KBM-7 (cell line): Measurements from ENCODE around the gene DOCK3.
"Not testable (repeated sequence)": the region's sequence is repeated elsewhere in the genome, so short reads cannot be mapped to it uniquely, and the experiment has no call there.

Source experiments
- DNase-seq: peaks from one replicate; pipeline ENCODE4 v3.0.0-alpha.2; 2015
- in situ Hi-C: fragments of 300-500 bp; cut with MboI; formaldehyde crosslinking; loops from 2 replicates; pipeline ENCODE4 v1.14.3; 2020; ENCODE audit warnings: low sequenced_read_pairs, low pct_unique_long_range_greater_than_20kb, mixed read lengths

DOCK3 gene

DNA sequence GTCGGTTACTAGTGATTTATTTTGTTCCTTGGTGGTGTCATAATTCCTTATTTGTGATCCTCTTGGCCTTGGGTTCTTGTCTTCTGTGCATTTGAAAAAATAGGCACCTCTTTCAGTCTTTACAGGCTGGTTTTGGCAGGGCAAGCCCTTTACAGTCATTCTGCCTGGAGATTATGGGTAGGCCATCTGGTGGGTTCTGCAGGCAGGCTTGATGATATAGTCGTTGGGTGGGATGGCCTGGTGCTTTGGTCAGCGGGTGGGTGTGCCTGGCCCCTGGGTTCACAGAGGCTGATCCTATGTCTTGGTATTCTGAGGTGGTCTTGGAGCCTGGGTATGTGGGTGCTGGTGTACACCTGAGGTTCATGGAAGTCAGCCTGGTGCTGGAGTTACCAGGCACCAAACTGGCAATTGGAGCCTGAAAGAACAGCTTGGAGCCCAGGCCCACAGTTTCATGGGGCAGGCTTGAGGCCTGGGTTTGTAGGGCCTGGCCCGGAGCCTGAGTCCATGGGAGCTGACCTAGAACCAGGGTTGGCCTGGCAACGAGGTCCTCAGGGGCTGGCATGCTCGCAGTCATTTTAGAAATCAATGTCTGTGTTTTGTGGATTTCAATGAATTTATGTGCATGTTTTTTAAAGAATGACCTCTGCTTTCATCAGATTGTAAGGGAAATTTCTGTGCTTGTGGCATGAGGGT is 63.3 kb downstream of the DOCK3 start:
- in situ Hi-C loops, result no loop called here
- no peak for DNase-seq

DNA sequence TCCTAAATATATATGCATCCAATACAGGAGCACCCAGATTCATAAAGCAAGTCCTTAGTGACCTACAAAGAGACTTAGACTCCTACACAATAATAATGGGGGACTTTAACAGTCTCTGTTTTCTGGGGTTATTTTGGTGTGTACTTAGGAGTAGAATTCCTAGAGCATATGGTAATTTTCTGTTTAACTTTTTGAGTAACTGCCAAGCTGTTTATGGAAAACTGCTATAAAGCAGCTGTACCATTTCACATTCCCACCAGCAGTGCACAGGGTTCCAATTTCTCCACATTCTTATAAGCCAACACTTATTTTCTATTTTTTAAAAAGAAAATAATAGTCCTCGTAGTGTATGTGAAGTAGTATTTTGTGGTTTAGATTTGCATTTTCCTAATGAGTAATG is 68.9 kb downstream of the DOCK3 start:
- in situ Hi-C loops, result no loop called here
- DNase-seq, result no peak

DNA sequence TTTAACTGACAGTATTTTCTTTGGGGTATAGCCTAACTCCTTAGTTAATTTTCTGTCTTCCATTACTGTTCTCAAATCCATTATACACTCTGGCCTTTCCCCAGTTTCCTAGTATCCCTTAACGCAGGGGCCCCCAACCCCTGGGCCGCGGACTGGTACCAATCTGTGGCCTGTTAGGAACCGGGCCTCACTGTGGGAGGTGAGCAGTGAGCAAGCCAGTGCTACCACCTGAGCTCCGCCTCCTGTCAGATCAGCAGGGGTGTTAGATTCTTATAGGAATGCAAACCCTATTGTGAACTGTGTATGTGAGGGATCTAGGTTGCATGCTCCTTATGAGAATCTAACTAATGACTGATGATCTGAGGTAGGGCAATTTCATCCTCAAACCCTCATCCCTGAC is 75.1 kb downstream of the DOCK3 start:
- in situ Hi-C loops, result no loop called here
- DNase-seq, result no peak

DNA sequence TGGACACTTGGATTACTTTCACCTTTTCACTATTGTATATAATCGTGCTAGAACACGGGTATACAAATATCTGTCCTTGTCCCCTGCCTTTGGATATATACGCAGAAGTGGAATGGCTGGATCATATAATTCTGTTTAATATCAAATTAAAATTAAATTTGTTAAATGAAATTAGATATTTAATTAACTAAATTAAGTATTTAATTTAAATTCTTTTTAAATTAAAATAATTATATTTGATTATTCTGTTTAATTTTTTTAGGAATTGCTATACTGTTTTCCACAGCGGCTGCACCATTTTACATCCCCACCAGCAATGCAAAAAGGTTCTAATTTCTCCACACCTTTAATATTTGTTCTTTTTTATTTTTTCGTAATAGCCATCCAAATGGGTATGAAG is 84.3 kb downstream of the DOCK3 start:
- in situ Hi-C loops, result no loop called here

DNA sequence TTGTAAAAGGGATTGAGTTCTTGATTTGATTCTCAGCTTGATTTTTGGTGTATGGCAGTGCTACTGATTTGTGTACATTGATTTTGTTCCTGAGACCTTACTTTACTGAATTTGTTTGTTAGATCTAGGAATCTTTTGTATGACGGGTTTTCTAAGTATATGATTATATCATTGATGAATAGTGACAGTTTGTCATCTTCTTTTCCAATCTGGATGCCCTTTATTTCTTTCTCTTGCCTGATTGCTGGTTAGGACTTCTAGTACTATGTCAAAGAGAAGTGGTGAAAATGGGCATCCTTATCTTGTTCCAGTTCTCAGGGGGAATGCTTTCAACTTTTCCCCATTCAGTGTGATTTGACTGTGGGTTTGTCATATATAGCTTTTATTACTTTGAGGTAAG is 103.0 kb downstream of the DOCK3 start:
- no peak for DNase-seq
- in situ Hi-C loops, result no loop called here

More for the DNA sequence above, 84.3 kb downstream of the DOCK3 start:
- no peak for DNase-seq

DNA sequence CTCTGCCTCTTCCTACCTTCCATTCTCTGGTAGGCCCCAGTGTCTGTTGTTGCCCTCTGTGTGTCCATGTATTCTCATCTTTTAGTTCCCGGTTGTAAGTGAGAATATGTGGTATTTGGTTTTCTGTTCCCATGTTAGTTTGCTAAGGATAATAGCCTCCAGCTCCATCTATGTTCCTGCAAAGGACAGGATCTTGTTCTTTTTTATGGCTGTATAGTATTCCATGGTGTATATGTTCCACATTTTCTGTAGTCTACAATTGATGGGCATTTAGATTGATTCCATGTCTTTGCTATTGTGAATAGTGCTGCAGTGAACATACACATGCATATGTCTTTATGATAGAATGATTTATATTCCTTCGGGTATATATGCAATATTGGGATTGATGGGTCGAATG is 107.0 kb downstream of the DOCK3 start:
- in situ Hi-C loops, DNase-seq: not testable (repeated sequence)

DNA sequence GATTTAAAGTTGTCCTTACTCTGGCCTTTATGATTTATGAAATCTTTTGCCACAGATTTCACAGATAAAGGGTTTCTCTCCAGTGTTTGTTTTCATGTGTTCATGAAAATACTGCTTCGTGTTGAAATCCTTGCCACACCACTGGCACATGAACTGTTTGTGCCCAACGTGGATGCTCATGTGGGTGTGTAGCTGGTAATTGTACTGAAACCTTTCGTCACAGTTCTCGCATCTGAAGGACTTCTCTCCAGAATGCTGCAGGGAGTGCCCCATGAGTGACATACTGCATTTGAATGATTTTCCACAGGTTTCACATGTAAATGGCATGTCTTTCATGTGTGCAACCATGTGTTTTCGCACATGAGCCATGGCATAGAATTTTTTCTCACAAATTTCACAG is 111.9 kb downstream of the DOCK3 start:
- in situ Hi-C loops, result no loop called here
- DNase-seq, result no peak

DNA sequence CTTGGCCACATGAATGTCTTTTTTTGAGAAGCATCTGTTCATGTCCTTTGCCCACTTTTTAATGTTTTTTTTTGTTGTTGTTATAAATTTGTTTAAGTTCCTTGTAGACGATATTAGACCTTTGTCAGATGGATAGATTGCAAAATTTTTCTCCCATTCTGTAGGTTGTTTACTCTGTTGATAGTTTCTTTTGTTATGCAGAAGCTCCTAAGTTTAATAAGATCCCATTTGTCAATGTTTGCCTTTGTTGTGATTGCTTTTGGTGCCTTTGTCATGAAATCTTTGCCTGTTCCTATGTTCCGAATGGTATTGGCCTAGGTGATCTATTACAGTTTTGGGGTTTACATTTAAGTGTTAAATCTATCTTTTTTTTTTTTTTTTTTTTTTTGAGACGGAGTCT is 116.2 kb downstream of the DOCK3 start:
- in situ Hi-C loops, DNase-seq: not testable (repeated sequence)

DNA sequence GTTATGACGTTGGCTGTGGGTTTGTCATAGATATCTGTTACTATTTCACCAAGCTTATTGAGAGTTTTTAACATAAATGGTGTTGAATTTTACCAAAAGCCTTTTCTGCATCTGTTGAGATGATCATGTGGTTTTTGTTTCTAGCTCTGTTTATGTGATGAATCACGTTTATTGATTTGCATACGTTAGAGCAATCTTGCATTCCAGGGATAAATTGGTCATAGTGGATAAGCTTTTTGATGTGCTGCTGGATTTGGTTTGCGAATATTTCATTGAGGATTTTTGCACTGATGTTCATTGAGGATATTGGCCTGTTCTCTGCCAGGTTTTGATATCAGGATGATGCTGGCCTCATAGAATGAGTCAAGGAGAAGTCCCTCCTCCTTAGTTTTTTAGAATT is 117.8 kb downstream of the DOCK3 start:
- no peak for DNase-seq
- in situ Hi-C loops, result no loop called here

DNA sequence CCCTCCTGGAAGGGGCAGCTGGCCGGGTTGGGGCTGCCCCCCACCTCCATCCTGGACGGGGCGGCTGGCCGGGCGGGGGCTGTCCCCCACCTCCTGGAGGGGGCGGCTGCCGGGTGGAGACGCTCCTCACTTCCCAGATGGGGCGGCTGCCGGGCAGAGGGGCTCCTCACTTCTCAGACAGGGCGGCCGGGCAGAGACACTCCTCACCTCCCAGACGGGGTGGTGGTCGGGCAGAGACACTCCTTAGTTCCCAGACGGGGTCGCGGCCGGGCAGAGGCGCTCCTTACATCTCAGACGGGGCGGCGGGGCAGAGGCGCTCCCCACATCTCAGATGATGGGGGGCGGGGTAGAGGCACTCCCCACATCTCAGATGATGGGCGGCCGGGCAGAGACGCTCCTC is 129.1 kb downstream of the DOCK3 start:
- in situ Hi-C loops, DNase-seq: not testable (repeated sequence)

DNA sequence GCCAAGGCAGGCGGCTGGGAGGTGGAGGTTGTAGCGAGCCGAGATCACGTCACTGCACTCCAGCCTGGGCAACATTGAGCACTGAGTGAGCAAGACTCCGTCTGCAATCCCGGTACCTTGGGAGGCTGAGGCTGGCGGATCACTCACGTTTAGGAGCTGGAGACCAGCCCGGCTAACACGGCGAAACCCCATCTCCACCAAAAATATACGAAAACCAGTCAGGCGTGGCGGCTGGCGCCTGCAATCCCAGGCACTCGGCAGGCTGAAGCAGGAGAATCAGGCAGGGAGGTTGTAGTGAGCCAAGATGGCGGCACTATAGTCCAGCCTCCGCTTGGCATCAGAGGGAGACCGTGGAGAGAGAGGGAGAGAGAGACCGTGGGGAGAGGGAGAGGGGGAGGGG is 129.6 kb downstream of the DOCK3 start:
- DNase-seq, in situ Hi-C loops: not testable (repeated sequence)

DNA sequence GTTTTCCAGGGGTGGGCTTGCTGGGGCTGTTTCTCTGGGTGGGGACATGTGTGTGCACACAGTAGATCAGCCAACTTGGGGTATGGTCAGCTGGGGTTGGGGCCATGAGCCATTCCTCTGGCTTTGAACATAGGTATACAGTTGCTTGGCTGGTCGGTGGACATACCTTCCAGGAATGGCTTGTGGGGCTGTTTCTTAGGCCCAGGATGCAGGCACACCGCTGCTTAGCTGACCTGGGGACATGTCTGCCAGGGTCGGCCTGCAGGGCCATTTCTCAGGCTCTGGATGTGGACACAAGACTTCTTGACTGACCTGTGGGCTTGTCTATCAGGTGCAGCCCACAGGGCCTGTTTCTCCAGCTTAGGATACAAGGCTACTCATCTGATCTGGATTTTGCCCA is 130.6 kb downstream of the DOCK3 start:
- in situ Hi-C loops, result no loop called here
- DNase-seq, result no peak

DNA sequence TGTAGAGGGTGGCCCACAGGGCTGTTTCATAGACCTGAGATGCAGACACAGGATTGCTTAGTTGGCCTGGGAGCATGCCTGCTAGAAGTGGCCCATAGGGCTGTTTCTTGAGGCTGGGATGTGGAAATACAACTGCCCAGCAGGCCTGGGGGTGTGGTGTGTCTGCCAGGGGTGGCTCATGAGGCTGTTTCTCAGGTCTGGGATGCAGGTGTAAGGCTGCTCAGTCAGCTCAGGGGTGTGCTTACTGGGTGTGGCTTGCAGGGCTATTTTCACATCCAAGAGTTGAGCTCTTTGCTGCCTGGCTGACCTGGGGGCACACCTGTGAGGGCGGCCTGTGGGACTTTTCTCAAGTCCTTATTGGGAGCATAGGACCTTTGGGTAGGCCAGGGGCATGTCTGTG is 131.3 kb downstream of the DOCK3 start:
- DNase-seq, result no peak
- in situ Hi-C loops, result no loop called here

DNA sequence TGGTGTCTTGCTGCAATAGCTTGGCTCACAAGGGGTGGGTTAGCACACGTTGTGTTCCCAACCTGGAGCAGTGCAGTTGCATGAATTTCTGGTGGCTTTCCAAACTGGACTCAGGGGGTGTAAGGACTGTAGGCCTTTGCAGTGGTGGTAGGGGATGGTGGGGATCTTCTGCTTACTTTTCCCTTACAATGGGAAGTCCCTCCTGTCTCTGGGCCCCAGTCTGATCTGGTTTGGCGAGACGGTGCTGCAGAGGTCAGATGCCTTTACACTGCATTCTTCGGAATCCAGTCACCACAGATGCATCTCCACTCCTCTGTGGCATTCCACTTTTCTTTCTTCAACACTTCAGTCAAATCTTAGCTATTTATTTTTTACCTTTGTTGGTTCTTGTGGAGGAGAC is 132.1 kb downstream of the DOCK3 start:
- no peak for DNase-seq
- in situ Hi-C loops, result no loop called here

DNA sequence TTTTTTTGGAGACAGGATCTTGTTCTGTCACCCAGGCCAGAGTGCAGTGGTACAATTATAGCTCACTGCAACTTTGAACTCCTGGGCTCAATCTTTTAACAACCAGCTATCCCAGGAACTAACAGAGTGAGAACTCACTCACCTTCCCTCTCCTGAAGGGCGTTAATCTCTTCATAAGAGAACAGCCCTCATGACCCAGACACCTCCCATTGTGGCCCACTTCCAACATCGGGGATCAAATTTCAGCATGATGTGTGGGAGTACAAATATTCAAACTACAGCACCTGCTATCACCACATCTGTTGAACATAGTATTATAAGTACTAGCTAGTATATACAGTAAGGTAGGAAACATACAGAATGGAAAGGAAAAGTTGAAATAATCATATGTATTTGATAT is 132.5 kb downstream of the DOCK3 start:
- DNase-seq, result peak; percentile 30
- in situ Hi-C loops, result no loop called here

DNA sequence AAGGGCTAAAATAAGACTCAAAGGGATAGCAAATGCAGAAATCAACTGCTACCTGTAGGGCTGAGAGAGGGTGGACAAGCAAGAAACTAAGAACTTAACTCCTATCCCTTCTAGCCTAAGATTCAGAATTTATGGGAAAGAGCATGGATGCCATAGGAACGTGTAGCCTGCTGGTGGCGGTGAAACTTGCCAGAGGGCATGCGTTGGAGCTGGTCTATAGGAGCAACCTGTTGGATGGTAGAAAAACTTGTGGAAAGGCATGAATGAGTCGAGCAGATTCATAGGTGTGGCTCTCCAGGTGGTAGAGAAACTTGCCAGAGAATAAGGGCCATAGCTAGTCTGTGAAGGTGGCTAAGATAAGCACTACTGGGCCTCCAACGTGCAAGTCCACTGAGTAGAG is 137.2 kb downstream of the DOCK3 start:
- in situ Hi-C loops, result no loop called here
- no peak for DNase-seq

DNA sequence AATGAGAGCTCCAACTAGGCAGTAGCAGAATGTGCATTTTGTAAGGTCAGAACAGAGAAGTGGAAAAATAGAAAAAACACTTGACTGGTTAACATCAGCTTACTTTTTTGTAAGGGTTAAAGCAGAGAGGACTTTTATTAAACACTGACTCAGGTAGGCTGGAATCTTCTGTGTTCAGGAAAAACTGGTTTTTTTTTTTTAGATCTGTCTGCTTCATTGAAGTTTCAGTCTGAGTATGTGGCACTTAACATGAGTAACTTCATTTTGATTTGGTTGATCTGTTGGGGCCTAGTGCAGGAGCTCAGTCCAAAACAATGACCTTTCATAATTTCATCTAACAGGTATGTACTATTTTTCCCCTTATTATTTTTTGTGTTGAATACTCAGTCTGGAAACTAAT is 141.1 kb downstream of the DOCK3 start:
- in situ Hi-C loops, result no loop called here
- no peak for DNase-seq

DNA sequence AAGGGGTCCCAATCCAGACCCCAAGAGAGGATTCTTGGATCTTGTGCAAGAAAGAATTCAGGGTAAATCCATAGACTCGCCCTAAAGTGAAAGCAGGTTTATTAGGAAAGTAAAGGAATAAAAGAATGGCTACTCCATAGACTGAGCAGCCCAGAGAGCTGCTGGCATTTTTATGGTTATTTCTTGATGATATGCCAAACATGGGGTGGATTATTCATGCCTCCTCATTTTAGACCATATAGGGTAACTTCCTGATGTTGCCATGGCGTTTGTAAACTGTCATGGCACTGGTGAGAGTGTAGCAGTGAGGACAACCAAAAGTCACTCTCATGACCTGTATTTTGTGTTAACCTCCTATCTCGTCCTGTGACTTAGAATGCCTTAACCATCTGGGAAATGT is 142.2 kb downstream of the DOCK3 start:
- no peak for DNase-seq
- in situ Hi-C loops, result no loop called here

DNA sequence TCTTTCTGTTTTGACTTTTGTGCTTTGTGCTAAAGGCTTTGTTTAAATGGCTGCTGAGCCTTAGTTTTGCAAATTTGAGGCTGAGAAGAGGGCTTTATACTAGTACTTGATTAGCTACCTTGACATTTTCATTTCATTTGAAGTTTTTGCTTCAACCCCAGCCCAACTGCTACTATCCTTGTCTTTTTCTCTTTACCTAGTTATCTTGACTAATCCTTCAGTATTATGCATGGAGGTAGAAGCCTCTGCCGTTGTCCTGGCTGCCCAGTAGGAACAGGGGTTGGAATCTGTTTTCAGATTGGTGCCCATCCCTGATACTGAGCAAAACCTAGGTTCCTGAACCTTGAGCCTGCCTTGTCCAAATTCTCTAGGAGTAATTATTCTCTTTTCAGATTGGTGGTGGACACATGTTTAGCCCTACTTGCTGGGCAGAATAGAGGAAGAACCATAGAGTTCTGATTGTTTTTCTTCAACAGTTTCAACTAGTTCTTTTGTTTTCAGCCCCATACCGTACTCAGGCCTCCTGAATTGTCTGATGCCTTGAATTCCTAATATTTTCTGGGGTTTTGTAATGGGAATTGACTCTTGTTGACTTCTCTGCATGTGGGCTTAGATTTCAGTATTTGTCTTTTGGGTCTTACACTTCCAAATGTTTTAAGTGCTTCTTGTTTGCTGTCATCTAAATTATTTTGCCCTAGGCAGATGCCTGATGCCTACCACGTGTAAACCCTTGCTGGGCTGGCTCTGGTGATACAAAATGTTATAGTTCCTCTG is 143.2 kb downstream of the DOCK3 start:
- in situ Hi-C loops, result no loop called here
- DNase-seq, result no peak

DNA sequence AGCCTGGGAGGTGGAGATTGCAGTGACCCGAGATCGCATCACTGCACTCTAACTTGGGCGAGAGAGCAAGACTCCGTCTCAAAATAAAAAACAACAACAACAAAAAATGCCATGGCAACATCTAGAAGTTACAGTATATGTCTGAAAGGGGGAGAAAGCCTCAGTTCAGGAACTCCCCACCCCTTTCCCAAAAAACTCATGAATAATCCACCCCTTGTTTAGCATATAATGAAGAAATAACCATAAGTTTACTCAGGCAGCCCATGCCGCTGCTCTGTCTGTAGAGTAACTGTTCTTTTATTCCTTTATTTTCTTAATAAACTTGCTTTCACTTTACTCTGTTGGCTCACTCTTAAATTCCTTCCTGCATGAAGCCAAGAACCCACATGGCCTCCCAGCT is 145.2 kb downstream of the DOCK3 start:
- in situ Hi-C loops, result no loop called here
- DNase-seq, result no peak

DNA sequence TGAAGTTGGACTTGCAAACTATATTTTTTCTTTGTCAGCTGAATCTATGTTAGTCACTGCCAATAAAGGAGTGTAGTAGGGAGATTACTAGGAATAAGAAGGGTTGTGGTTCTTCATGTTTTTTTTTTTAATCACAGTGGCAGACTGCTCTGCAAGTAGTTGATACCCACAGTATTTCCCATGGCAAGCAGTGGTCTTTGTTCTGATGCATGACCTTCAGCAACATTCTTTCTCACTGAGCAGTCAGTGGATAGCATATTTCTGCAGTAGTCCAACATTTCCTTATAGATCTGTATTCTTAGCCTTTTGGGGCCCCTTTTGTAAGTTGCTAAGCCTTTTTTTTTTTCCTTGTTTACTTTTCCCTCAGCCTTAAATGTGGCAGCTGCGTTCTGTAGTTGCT is 151.1 kb downstream of the DOCK3 start:
- in situ Hi-C loops, result no loop called here
- DNase-seq, result no peak
